ENCODE results near the gene SESN1. TPM values are rescaled to one million over a fixed set of nuclear protein-coding genes. Genes with fewer than 3 reads are reported as not detected.

SESN1 gene
- total RNA-seq, 1 donor from 2014 or later, result 40.8 TPM

- TF ChIP-seq CTCF (IDR thresholded peaks at IDR 0.05) (no peak), EZH2phosphoT487 (IDR thresholded peaks at IDR 0.05) (no peak), EZH2 (IDR thresholded peaks at IDR 0.05) (no peak)
- H3K9ac ChIP-seq, result no peak overlapping the region
- Mint-ChIP-seq H3K27me3 (ENCODE audit: insufficient read depth, low read depth) (no peaks in the 10 kb centered on the region), H3K9me3 (peaks cover 24% of the 10 kb centered on the region), H3K36me3 (peaks cover 4% of the 10 kb centered on the region), H3K4me1 (peaks cover 17% of the 10 kb centered on the region), H3K27ac (no peak overlapping the region), H3K4me3 (no peak overlapping the region)
- H3K79me2 ChIP-seq (ENCODE audit: low read depth), result no peaks in the 10 kb centered on the region
- no peak for DNase-seq (ENCODE audit: low spot score)
- H3K9me3 ChIP-seq (ENCODE audit: low read depth), result no peaks in the 10 kb centered on the region
- no peak overlapping the region for H2AFZ ChIP-seq (replicated peaks)
- peaks cover 19% of the 10 kb centered on the region for H3K4me1 ChIP-seq
- H3K36me3 ChIP-seq, result no peaks in the 10 kb centered on the region
- H3K27ac ChIP-seq, result no peak overlapping the region
- H3F3A ChIP-seq (ENCODE audit: low read depth), result peaks cover 5% of the 10 kb centered on the region
- no peaks in the 10 kb centered on the region for H3K27me3 ChIP-seq
- no peaks in the 10 kb centered on the region for H4K20me1 ChIP-seq (ENCODE audit: low read depth)
- H3K4me3 ChIP-seq, result no peak overlapping the region
- no peak overlapping the region for H3K4me2 ChIP-seq
These were observed 46.5 kb downstream of the SESN1 start for GRCh38 chr6:109048176-109048575.

GRCh38 chr6:109045493-109045892, 49.2 kb downstream of the SESN1 start:
- H2AFZ ChIP-seq (replicated peaks), result no peak overlapping the region
- H3K9me3 ChIP-seq (ENCODE audit: low read depth), result peaks cover 6% of the 10 kb centered on the region
- H3K4me2 ChIP-seq, result no peak overlapping the region
- DNase-seq (ENCODE audit: low spot score), result no peak
- H3K36me3 Mint-ChIP-seq, result peaks cover 4% of the 10 kb centered on the region
- H4K20me1 ChIP-seq (ENCODE audit: low read depth), result no peaks in the 10 kb centered on the region
- no peak overlapping the region for H3K27ac Mint-ChIP-seq
- H3K36me3 ChIP-seq, result no peaks in the 10 kb centered on the region
- H3K4me1 ChIP-seq, result peaks cover 5% of the 10 kb centered on the region
- no peak overlapping the region for H3K4me3 ChIP-seq
- H3K9me3 Mint-ChIP-seq, result peaks cover 24% of the 10 kb centered on the region
- H3K27me3 Mint-ChIP-seq (ENCODE audit: insufficient read depth, low read depth), result no peaks in the 10 kb centered on the region
- TF ChIP-seq CTCF (IDR thresholded peaks at IDR 0.05) (no peak), EZH2 (IDR thresholded peaks at IDR 0.05) (no peak), EZH2phosphoT487 (IDR thresholded peaks at IDR 0.05) (no peak)
- no peaks in the 10 kb centered on the region for H3K79me2 ChIP-seq (ENCODE audit: low read depth)
- peaks cover 6% of the 10 kb centered on the region for H3K4me1 Mint-ChIP-seq
- H3K27ac ChIP-seq, result no peak overlapping the region
- no peak overlapping the region for H3K4me3 Mint-ChIP-seq
- H3K27me3 ChIP-seq, result no peaks in the 10 kb centered on the region
- peaks cover 5% of the 10 kb centered on the region for H3F3A ChIP-seq (ENCODE audit: low read depth)
- no peak overlapping the region for H3K9ac ChIP-seq

- Histone ChIP-seq H3K27me3 (no peaks in the 10 kb centered on the region), H4K20me1 (ENCODE audit: low read depth) (no peaks in the 10 kb centered on the region), H3K9me3 (ENCODE audit: low read depth) (peaks cover 6% of the 10 kb centered on the region), H3K27ac (no peak overlapping the region), H2AFZ (replicated peaks) (no peak overlapping the region), H3F3A (ENCODE audit: low read depth) (no peaks in the 10 kb centered on the region), H3K9ac (no peak overlapping the region), H3K79me2 (ENCODE audit: low read depth) (no peaks in the 10 kb centered on the region), H3K36me3 (no peaks in the 10 kb centered on the region), H3K4me1 (no peaks in the 10 kb centered on the region), H3K4me2 (no peak overlapping the region), H3K4me3 (no peak overlapping the region)
- Mint-ChIP-seq H3K4me3 (no peak overlapping the region), H3K4me1 (no peaks in the 10 kb centered on the region), H3K27ac (no peak overlapping the region), H3K9me3 (peaks cover 10% of the 10 kb centered on the region), H3K36me3 (peaks cover 2% of the 10 kb centered on the region), H3K27me3 (ENCODE audit: insufficient read depth, low read depth) (no peaks in the 10 kb centered on the region)
- no peak for TF ChIP-seq EZH2phosphoT487 (IDR thresholded peaks at IDR 0.05)
- no peak for TF ChIP-seq EZH2 (IDR thresholded peaks at IDR 0.05)
- no peak for DNase-seq (ENCODE audit: low spot score)
These were observed 54.9 kb downstream of the SESN1 start for GRCh38 chr6:109039795-109040194.

- no peak overlapping the region for H3K4me3 ChIP-seq
- Mint-ChIP-seq H3K27ac (no peak overlapping the region), H3K4me1 (no peaks in the 10 kb centered on the region), H3K36me3 (peaks cover 2% of the 10 kb centered on the region), H3K4me3 (no peak overlapping the region), H3K9me3 (peaks cover 5% of the 10 kb centered on the region), H3K27me3 (ENCODE audit: insufficient read depth, low read depth) (no peaks in the 10 kb centered on the region)
- no peaks in the 10 kb centered on the region for H3K36me3 ChIP-seq
- no peak overlapping the region for H3K4me2 ChIP-seq
- H3K27me3 ChIP-seq, result no peaks in the 10 kb centered on the region
- no peaks in the 10 kb centered on the region for H3F3A ChIP-seq (ENCODE audit: low read depth)
- TF ChIP-seq CTCF (IDR thresholded peaks at IDR 0.05) (no peak), EZH2 (IDR thresholded peaks at IDR 0.05) (no peak), EZH2phosphoT487 (IDR thresholded peaks at IDR 0.05) (no peak)
- no peak overlapping the region for H3K9ac ChIP-seq
- no peak overlapping the region for H2AFZ ChIP-seq (replicated peaks)
- H4K20me1 ChIP-seq (ENCODE audit: low read depth), result no peaks in the 10 kb centered on the region
- peaks cover 6% of the 10 kb centered on the region for H3K9me3 ChIP-seq (ENCODE audit: low read depth)
- no peaks in the 10 kb centered on the region for H3K79me2 ChIP-seq (ENCODE audit: low read depth)
- no peaks in the 10 kb centered on the region for H3K4me1 ChIP-seq
- no peak for DNase-seq (ENCODE audit: low spot score)
- no peak overlapping the region for H3K27ac ChIP-seq
These were observed 55.7 kb downstream of the SESN1 start for GRCh38 chr6:109038837-109039398.

Data from neural progenitor cell (in vitro differentiated cells).